ENCODE results near the gene CST11. TPM values are rescaled to one million over a fixed set of nuclear protein-coding genes. Genes with fewer than 3 reads are reported as not detected.

CST11 gene
- total and polyA plus RNA-seq, 10 of the 15 experiments (the other 5 are each of a cell fraction or from before 2014, with no cell fraction given), result 0.33 TPM; not detected in 9

- H3K27me3 ChIP-seq (replicated peaks in 1 of 2; ENCODE audit: control insufficient read depth in 2 of 2, insufficient read depth in 2 of 2, low read length in 1 of 2), result no peaks in the 10 kb centered on the region
- DNase-seq (ENCODE audit: low read depth, low spot score) (no peak), FAIRE-seq (no peak), ATAC-seq (no peak)
- RAD21 ChIA-PET (ENCODE audit: unreplicated experiment), result no interaction called here
- no peak overlapping the region for H2AFZ ChIP-seq (ENCODE audit: control insufficient read depth, low read depth, low read length)
- 0% methylated on average over 1 of the region's 1 CpG for WGBS (ENCODE audit: insufficient coverage, insufficient replicate concordance, low lambda C conversion rate, missing lambda C conversion rate)
- H3K4me1 ChIP-seq (ENCODE audit: control insufficient read depth, insufficient read depth, low read length), result no peaks in the 10 kb centered on the region
- in situ Hi-C loops (cut with MboI), result no loop called here
- POLR2A ChIA-PET, result no interaction called here
- intact Hi-C loops (cut with micrococcal nuclease; ENCODE audit: unreplicated experiment), result no loop called here
- H3K4me2 ChIP-seq (ENCODE audit: control insufficient read depth, insufficient read depth), result no peak overlapping the region
- SMC1A ChIA-PET (ENCODE audit: uncharacterized antibody, unreplicated experiment), result no interaction called here
- H3K27ac ChIP-seq (ENCODE audit: control insufficient read depth, insufficient read depth), result no peak overlapping the region
- no peaks in the 10 kb centered on the region for H3K79me2 ChIP-seq (ENCODE audit: control insufficient read depth, insufficient read depth, low read length)
- H3K4me3 ChIP-seq, result no peak overlapping the region
- no peak overlapping the region for H3K9ac ChIP-seq (ENCODE audit: control insufficient read depth, insufficient read depth, low read length)
- no peaks in the 10 kb centered on the region for H4K20me1 ChIP-seq (ENCODE audit: control insufficient read depth, insufficient read depth)
- BruUV-seq (replicated peaks), result no TSS peak
- CTCF ChIA-PET, result no interaction called here
- no peaks in the 10 kb centered on the region for H3K36me3 ChIP-seq (ENCODE audit: control insufficient read depth in 2 of 2, insufficient read depth in 2 of 2, low read length in 1 of 2)
- H3K9me3 ChIP-seq (replicated peaks; ENCODE audit: control insufficient read depth, insufficient read depth, low read length), result no peaks in the 10 kb centered on the region
- TF ChIP-seq CHD2 (IDR thresholded peaks at IDR 0.05; ENCODE audit: borderline replicate concordance, low read depth, low read length) (no peak), CHD1 (IDR thresholded peaks at IDR 0.05; ENCODE audit: low read depth, low read length) (no peak), NFYB (IDR thresholded peaks at IDR 0.05; ENCODE audit: insufficient read depth, low read depth, low read length) (no peak), CBX3 (IDR thresholded peaks at IDR 0.05; ENCODE audit: borderline replicate concordance, low read depth) (no peak), ZNF384 (IDR thresholded peaks at IDR 0.05; ENCODE audit: borderline replicate concordance, low read depth, low read length) (no peak), FOXM1 (IDR thresholded peaks at IDR 0.05; ENCODE audit: low read depth, low read length) (no peak), CREB1 (IDR thresholded peaks at IDR 0.05; ENCODE audit: low read depth) (no peak), CUX1 (IDR thresholded peaks at IDR 0.05; ENCODE audit: insufficient replicate concordance, low read depth, low read length) (no peak), GABPA (IDR thresholded peaks at IDR 0.05; ENCODE audit: low read depth) (no peak), TCF12 (IDR thresholded peaks at IDR 0.05; ENCODE audit: low read depth, low read length) (no peak), KAT2A (conservative IDR thresholded peaks at IDR 0.05; ENCODE audit: control insufficient read depth, low read depth, low read length) (no peak), NFXL1 (IDR thresholded peaks at IDR 0.05; ENCODE audit: borderline replicate concordance) (no peak), PAX5 (IDR thresholded peaks at IDR 0.05; ENCODE audit: borderline replicate concordance, low read depth, low read length) (no peak), TARDBP (IDR thresholded peaks at IDR 0.05; ENCODE audit: borderline replicate concordance) (no peak), KDM1A (IDR thresholded peaks at IDR 0.05; ENCODE audit: borderline replicate concordance) (no peak), EED (IDR thresholded peaks at IDR 0.05; ENCODE audit: low read depth) (no peak), REST (IDR thresholded peaks at IDR 0.05; ENCODE audit: low read depth, low read length) (no peak)
Observed at GRCh38 chr20:23450877-23451276, 1.8 kb downstream of the CST11 start.
